PC-3 (cell line): ENCODE data around the gene ACIN1. TPM values are rescaled to one million over a fixed set of nuclear protein-coding genes. Genes with fewer than 3 reads are reported as not detected.

ENCODE experiments used
- ATAC-seq: fragments of 200-7000 bp; cut with Tn5 transposase; 2 replicates; pipeline ENCODE4 v1.9.1; 2020; ENCODE audit warnings: mild to moderate bottlenecking, moderate library complexity
- BruUV-seq: library from RNA; stranded (reverse); fragments of 400-500 nt; replicated peaks from 2 replicates; lab custom pipeline; 2021; lab: Mats Ljungman, UMichigan
- CTCF ChIA-PET: fragments of 300-600 bp; sonication (Branson Sonifier 250); formaldehyde crosslinking; loops from one replicate; lab custom pipeline; 2022; ENCODE audit warnings: antibody characterized with exemption; lab: Charles Lee
- POLR2A ChIA-PET: fragments of 300-600 bp; sonication (Branson Sonifier 250); formaldehyde crosslinking; loops from one replicate; lab custom pipeline; 2022; ENCODE audit warnings: antibody characterized with exemption; ENCODE audit not compliant: unreplicated experiment; lab: Charles Lee
- DNase-seq: peaks from one replicate; pipeline ENCODE4 v3.0.0-alpha.2; 2015
- H2AFZ ChIP-seq: fragments of 300-600 bp; sonication (generic); 2 replicates; pipeline ENCODE4 v1.6.0; 2016; ENCODE audit warnings: antibody characterized with exemption, low read length
- H3F3A ChIP-seq: fragments of 300-600 bp; sonication (generic); one replicate; pipeline ENCODE4 v1.6.0; 2017; ENCODE audit warnings: antibody characterized with exemption, low read length, control low read depth, mild to moderate bottlenecking; ENCODE audit not compliant: unreplicated experiment
- H3K27ac ChIP-seq: fragments of 300-600 bp; sonication (generic); 2 replicates; pipeline ENCODE4 v1.5.1; 2016; ENCODE audit warnings: mild to moderate bottlenecking, low read length
- H3K27me3 ChIP-seq: fragments of 300-600 bp; sonication (generic); 2 replicates; pipeline ENCODE4 v1.6.1; 2016; ENCODE audit warnings: low read length, mixed read lengths
- H3K36me3 ChIP-seq: fragments of 300-600 bp; sonication (generic); 2 replicates; pipeline ENCODE4 v1.6.1; 2016; ENCODE audit warnings: low read depth, mixed run types, low read length, mixed read lengths
- H3K4me1 ChIP-seq: fragments of 300-600 bp; sonication (generic); 2 replicates; pipeline ENCODE4 v1.5.1; 2016; ENCODE audit warnings: low read length; ENCODE audit not compliant: insufficient read depth
- H3K4me2 ChIP-seq: fragments of 300-600 bp; sonication (generic); 2 replicates; pipeline ENCODE4 v1.6.0; 2016; ENCODE audit warnings: low read length
- H3K4me3 ChIP-seq: fragments of 300-600 bp; sonication (generic); 2 replicates; pipeline ENCODE4 v1.5.1; 2016; ENCODE audit warnings: mild to moderate bottlenecking, low read length, mixed read lengths
- H3K79me2 ChIP-seq: fragments of 300-600 bp; sonication (generic); 2 replicates; pipeline ENCODE4 v1.6.1; 2017; ENCODE audit warnings: low read length, mixed read lengths
- H3K9ac ChIP-seq: fragments of 300-600 bp; sonication (generic); 2 replicates; pipeline ENCODE4 v1.6.0; 2016; ENCODE audit warnings: mild to moderate bottlenecking, low read length
- H3K9me2 ChIP-seq: fragments of 300-600 bp; sonication (generic); replicated peaks from 2 replicates; pipeline ENCODE4 v1.6.1; 2016; ENCODE audit warnings: mixed run types, low read length, mixed read lengths
- H3K9me3 ChIP-seq: fragments of 300-600 bp; sonication (generic); 2 replicates; pipeline ENCODE4 v1.6.1; 2016; ENCODE audit warnings: low read length, mixed read lengths
- H4K20me1 ChIP-seq: fragments of 300-600 bp; sonication (generic); 2 replicates; pipeline ENCODE4 v1.6.1; 2016; ENCODE audit warnings: low read length, mixed read lengths
- CTCF ChIP-seq: fragments of 300-600 bp; sonication (generic); conservative IDR thresholded peaks from 2 replicates; pipeline ENCODE4 v1.5.1; 2017; ENCODE audit warnings: antibody characterized with exemption, low read depth, mild to moderate bottlenecking, low read length
- EZH2 ChIP-seq: fragments of 300-600 bp; sonication (generic); IDR thresholded peaks from one replicate; pipeline ENCODE4 v1.6.1; 2017; ENCODE audit warnings: antibody characterized with exemption, mild to moderate bottlenecking, low read length; ENCODE audit not compliant: unreplicated experiment
- EZH2phosphoT487 ChIP-seq: fragments of 300-600 bp; sonication (generic); IDR thresholded peaks from 2 replicates; pipeline ENCODE4 v1.6.1; 2018; ENCODE audit warnings: mild to moderate bottlenecking, antibody characterized with exemption, low read length, borderline replicate concordance
- intact Hi-C: fragments of 100-400 bp; cut with micrococcal nuclease; formaldehyde crosslinking; loops from 2 replicates; pipeline ENCODE4 v1.9.0; 2023
- total RNA-seq: library from RNA; depleted of rRNA; stranded (reverse); fragments of >200 nt; gene quantifications from 2 replicates; pipeline ENCODE4 v1.2.3, GENCODE V29; 2014

The ACIN1 gene
- total RNA-seq, 1 experiment from 2014 or later = 112 TPM

GRCh38 chr14:23122086-23122485 is 27.1 kb upstream of the ACIN1 start:
- DNase-seq (no peak), ATAC-seq (no peak)
- H3K36me3 ChIP-seq = no peaks in the 10 kb centered on the region
- no peak overlapping the region for H3K27ac ChIP-seq
- no TSS peak for BruUV-seq
- ChIA-PET POLR2A (no interaction called here), CTCF (interaction anchor here (0.6 to 3.2 kb wide), 5 partner anchors 14 to 199 kb away, joined by 3 to 84 read pairs (median 13); partner anchors contain the start of genes PABPN1 and SLC7A8)
- H3K9me3 ChIP-seq = no peaks in the 10 kb centered on the region
- TF ChIP-seq EZH2phosphoT487 (no peak), EZH2 (no peak), CTCF (no peak)
- H4K20me1 ChIP-seq = no peaks in the 10 kb centered on the region
- no peak overlapping the region for H3K4me3 ChIP-seq
- H3K9ac ChIP-seq = no peak overlapping the region
- H3K27me3 ChIP-seq = no peaks in the 10 kb centered on the region
- no peaks in the 10 kb centered on the region for H3K79me2 ChIP-seq
- no peak overlapping the region for H2AFZ ChIP-seq
- H3K9me2 ChIP-seq = no peaks in the 10 kb centered on the region
- intact Hi-C loops = loop anchor here (5.0 kb wide), 1 partner anchor 165 kb away; the partner anchor contains the start of gene HOMEZ
- peaks cover 12% of the 10 kb centered on the region for H3K4me1 ChIP-seq
- no peaks in the 10 kb centered on the region for H3F3A ChIP-seq
- H3K4me2 ChIP-seq = no peak overlapping the region; the same call in 1 of the 2 replicates

- TF ChIP-seq CTCF (no peak), EZH2phosphoT487 (no peak), EZH2 (no peak)
- H3F3A ChIP-seq = no peaks in the 10 kb centered on the region
- H3K9me2 ChIP-seq = no peaks in the 10 kb centered on the region
- BruUV-seq = no TSS peak
- peak overlapping the region; percentile 79 for H2AFZ ChIP-seq
- intact Hi-C loops = loop anchor here (1.0 to 5.0 kb wide), 2 partner anchors 66 to 166 kb away; partner anchors contain the start of gene HOMEZ
- DNase-seq (peak; percentile 49), ATAC-seq (peak; percentile 74)
- H3K4me1 ChIP-seq = peaks cover 12% of the 10 kb centered on the region
- ChIA-PET POLR2A (no interaction called here), CTCF (interaction anchor here (0.5 to 3.2 kb wide), 9 partner anchors 9 to 200 kb away, joined by 3 to 84 read pairs (median 9); partner anchors contain the start of genes PABPN1 and SLC7A8)
- peak overlapping the region; percentile 25; the same call in 1 of the 2 replicates for H3K4me3 ChIP-seq
- no peaks in the 10 kb centered on the region for H3K36me3 ChIP-seq
- no peaks in the 10 kb centered on the region for H3K79me2 ChIP-seq
- no peaks in the 10 kb centered on the region for H4K20me1 ChIP-seq
- H3K27ac ChIP-seq = no peak overlapping the region; the same call in 1 of the 2 replicates
- H3K4me2 ChIP-seq = peak overlapping the region; percentile 65
- no peaks in the 10 kb centered on the region for H3K9me3 ChIP-seq
- no peaks in the 10 kb centered on the region for H3K27me3 ChIP-seq
- H3K9ac ChIP-seq = no peak overlapping the region
Observed at GRCh38 chr14:23121361-23121771, 26.4 kb upstream of the ACIN1 start.
